Measurements from ENCODE around the gene EFL1. TPM values are rescaled to one million over a fixed set of nuclear protein-coding genes. Genes with fewer than 3 reads are reported as not detected.

The EFL1 gene
- polyA plus RNA-seq, 1 of the 3 experiments (the other 2 are of a cell fraction), result 12.3 TPM

GRCh38 chr15:82186161-82186560 lies 76.4 kb downstream of the EFL1 start (continued):
- TF ChIP-seq USF2 (IDR thresholded peaks at IDR 0.05; ENCODE audit: borderline replicate concordance, low read depth, low read length) (no peak), NRF1 (IDR thresholded peaks at IDR 0.05; ENCODE audit: low read depth, low read length) (no peak), MXI1 (IDR thresholded peaks at IDR 0.05; ENCODE audit: low read depth, low read length) (no peak)

DNA sequence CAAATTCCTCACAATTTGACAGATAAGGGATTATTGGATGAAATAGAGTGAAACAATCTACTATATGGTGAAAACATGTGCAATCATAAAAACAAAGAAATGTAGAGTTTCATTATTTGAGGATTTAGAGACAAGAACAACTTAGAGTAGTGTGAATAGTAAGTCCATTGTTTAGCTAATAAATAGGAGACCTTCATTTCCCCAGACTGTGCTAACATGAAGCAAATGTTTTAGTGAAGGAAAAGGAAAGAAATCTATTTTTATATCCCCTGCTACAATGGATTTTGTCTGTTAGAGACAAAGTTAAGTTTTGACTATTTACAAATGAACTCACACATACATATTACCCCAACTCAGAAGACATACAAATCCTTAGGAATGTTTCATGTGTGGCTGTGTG lies 77.8 kb downstream of the EFL1 start:
- Histone ChIP-seq H3F3A (replicated peaks; ENCODE audit: insufficient read depth) (peaks cover 9% of the 10 kb centered on the region), H3K36me3 (replicated peaks in 1 of 2; ENCODE audit: control insufficient read depth in 1 of 2, insufficient read depth in 2 of 2, low read length in 1 of 2) (no peaks in the 10 kb centered on the region), H3K27ac (ENCODE audit: low read depth in 2 of 2, low read length in 1 of 2) (peak overlapping the region in 1 of 2 experiments; percentile 82; a peak in 1 of 4 replicates), H3K27me3 (ENCODE audit: insufficient read depth) (no peaks in the 10 kb centered on the region), H4K20me1 (ENCODE audit: insufficient read depth) (0 out of 2 replicates have a peak, but pooled peaks cover 3% of the 10 kb centered on the region), H2AFZ (ENCODE audit: low read depth) (no peak overlapping the region), H3K9ac (no peak overlapping the region), H3K4me2 (no peak overlapping the region), H3K9me2 (no peaks in the 10 kb centered on the region), H3K9me3 (no peaks in the 10 kb centered on the region), H3K4me1 (ENCODE audit: control insufficient read depth in 1 of 2, insufficient read depth in 2 of 2, low read depth in 1 of 2, low read length in 1 of 2) (peaks cover 8 to 15% of the 10 kb centered on the region in 2 experiments), H3K4me3 (ENCODE audit: low read depth in 2 of 2, low read length in 1 of 2) (no peak overlapping the region), H3K79me2 (ENCODE audit: insufficient read depth) (peaks cover 11% of the 10 kb centered on the region; the same call in 1 of the 2 replicates)
- TF ChIP-seq USF1 (IDR thresholded peaks at IDR 0.05; ENCODE audit: borderline replicate concordance, low read depth), result no peak
- no peak for TF ChIP-seq MEF2A (IDR thresholded peaks at IDR 0.05; ENCODE audit: borderline replicate concordance, low read depth)
- TF ChIP-seq, protein P1, sequence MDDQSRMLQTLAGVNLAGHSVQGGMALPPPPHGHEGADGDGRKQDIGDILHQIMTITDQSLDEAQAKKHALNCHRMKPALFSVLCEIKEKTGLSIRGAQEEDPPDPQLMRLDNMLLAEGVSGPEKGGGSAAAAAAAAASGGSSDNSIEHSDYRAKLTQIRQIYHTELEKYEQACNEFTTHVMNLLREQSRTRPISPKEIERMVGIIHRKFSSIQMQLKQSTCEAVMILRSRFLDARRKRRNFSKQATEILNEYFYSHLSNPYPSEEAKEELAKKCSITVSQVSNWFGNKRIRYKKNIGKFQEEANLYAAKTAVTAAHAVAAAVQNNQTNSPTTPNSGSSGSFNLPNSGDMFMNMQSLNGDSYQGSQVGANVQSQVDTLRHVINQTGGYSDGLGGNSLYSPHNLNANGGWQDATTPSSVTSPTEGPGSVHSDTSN (IDR thresholded peaks at IDR 0.05), result no peak
- TF ChIP-seq JUND (IDR thresholded peaks at IDR 0.05), result no peak
- no peak for TF ChIP-seq ELF1 (IDR thresholded peaks at IDR 0.05)
- no peak for TF ChIP-seq NFIC (IDR thresholded peaks at IDR 0.05; ENCODE audit: borderline replicate concordance)
- TF ChIP-seq, protein P2, sequence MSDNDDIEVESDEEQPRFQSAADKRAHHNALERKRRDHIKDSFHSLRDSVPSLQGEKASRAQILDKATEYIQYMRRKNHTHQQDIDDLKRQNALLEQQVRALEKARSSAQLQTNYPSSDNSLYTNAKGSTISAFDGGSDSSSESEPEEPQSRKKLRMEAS (IDR thresholded peaks at IDR 0.05; ENCODE audit: low read depth), result no peak
- no peak for TF ChIP-seq NRF1 (IDR thresholded peaks at IDR 0.05; ENCODE audit: low read depth, low read length)
- TF ChIP-seq, protein P3, sequence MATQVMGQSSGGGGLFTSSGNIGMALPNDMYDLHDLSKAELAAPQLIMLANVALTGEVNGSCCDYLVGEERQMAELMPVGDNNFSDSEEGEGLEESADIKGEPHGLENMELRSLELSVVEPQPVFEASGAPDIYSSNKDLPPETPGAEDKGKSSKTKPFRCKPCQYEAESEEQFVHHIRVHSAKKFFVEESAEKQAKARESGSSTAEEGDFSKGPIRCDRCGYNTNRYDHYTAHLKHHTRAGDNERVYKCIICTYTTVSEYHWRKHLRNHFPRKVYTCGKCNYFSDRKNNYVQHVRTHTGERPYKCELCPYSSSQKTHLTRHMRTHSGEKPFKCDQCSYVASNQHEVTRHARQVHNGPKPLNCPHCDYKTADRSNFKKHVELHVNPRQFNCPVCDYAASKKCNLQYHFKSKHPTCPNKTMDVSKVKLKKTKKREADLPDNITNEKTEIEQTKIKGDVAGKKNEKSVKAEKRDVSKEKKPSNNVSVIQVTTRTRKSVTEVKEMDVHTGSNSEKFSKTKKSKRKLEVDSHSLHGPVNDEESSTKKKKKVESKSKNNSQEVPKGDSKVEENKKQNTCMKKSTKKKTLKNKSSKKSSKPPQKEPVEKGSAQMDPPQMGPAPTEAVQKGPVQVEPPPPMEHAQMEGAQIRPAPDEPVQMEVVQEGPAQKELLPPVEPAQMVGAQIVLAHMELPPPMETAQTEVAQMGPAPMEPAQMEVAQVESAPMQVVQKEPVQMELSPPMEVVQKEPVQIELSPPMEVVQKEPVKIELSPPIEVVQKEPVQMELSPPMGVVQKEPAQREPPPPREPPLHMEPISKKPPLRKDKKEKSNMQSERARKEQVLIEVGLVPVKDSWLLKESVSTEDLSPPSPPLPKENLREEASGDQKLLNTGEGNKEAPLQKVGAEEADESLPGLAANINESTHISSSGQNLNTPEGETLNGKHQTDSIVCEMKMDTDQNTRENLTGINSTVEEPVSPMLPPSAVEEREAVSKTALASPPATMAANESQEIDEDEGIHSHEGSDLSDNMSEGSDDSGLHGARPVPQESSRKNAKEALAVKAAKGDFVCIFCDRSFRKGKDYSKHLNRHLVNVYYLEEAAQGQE (IDR thresholded peaks at IDR 0.05; ENCODE audit: low read depth, low read length), result no peak
- no peak for TF ChIP-seq TEAD4 (IDR thresholded peaks at IDR 0.05; ENCODE audit: borderline replicate concordance, insufficient read depth)
- TF ChIP-seq, protein P4, sequence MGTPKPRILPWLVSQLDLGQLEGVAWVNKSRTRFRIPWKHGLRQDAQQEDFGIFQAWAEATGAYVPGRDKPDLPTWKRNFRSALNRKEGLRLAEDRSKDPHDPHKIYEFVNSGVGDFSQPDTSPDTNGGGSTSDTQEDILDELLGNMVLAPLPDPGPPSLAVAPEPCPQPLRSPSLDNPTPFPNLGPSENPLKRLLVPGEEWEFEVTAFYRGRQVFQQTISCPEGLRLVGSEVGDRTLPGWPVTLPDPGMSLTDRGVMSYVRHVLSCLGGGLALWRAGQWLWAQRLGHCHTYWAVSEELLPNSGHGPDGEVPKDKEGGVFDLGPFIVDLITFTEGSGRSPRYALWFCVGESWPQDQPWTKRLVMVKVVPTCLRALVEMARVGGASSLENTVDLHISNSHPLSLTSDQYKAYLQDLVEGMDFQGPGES (IDR thresholded peaks at IDR 0.05; ENCODE audit: low read depth, low read length), result no peak
- TF ChIP-seq FOXJ3 (CRISPR knock-in tag; IDR thresholded peaks at IDR 0.05), result no peak
- no peak for TF ChIP-seq RFX5 (IDR thresholded peaks at IDR 0.05; ENCODE audit: low read length)
- no peak for TF ChIP-seq GATA2 (CRISPR knock-in tag; IDR thresholded peaks at IDR 0.05)
- no peak for TF ChIP-seq SIN3A (IDR thresholded peaks at IDR 0.05; ENCODE audit: borderline replicate concordance, low read depth, low read length)
- TF ChIP-seq POLR2AphosphoS5 (IDR thresholded peaks at IDR 0.05; ENCODE audit: low read depth, low read length), result no peak
- no peak for TF ChIP-seq YY1 (IDR thresholded peaks at IDR 0.05; ENCODE audit: low read depth)
- ChIA-PET POLR2A (no interaction called here), CTCF (interaction anchor here (1.4 kb wide), 1 partner anchor 774 kb away, joined by 4 read pairs; no protein-coding TSS in a partner anchor)
- DNase-seq, result no peak
